ENCODE measurements around the gene TMOD1. TPM values are rescaled to one million over a fixed set of nuclear protein-coding genes. Genes with fewer than 3 reads are reported as not detected.
A peak's percentile ranks its signal among the peaks of the same experiment; 100 is the strongest.

TMOD1 gene
- total RNA-seq, 4 donors from 2014 or later: 5.9 to 93.7 (median 22.2) TPM

DNA sequence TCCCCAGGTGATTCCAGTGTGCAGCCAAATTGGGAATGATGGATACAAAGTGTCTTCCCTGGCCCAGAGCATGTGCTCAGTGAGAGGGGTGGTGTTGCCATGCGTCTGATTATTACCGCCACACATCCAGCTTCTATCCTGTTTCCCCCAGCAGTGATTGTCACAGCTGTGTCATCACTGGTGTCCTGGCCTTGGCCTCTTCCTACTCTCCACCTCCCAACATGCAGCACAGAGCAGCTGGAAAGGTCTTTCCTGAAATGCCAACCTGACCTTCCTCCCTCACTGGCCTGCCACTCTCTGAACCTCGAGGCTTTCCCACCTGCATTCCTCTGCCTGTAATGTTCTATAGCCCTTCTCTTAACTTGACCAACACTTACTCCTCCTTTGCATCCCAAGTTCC, 60.0 kb downstream of the TMOD1 start:
- TF ChIP-seq, protein P1, sequence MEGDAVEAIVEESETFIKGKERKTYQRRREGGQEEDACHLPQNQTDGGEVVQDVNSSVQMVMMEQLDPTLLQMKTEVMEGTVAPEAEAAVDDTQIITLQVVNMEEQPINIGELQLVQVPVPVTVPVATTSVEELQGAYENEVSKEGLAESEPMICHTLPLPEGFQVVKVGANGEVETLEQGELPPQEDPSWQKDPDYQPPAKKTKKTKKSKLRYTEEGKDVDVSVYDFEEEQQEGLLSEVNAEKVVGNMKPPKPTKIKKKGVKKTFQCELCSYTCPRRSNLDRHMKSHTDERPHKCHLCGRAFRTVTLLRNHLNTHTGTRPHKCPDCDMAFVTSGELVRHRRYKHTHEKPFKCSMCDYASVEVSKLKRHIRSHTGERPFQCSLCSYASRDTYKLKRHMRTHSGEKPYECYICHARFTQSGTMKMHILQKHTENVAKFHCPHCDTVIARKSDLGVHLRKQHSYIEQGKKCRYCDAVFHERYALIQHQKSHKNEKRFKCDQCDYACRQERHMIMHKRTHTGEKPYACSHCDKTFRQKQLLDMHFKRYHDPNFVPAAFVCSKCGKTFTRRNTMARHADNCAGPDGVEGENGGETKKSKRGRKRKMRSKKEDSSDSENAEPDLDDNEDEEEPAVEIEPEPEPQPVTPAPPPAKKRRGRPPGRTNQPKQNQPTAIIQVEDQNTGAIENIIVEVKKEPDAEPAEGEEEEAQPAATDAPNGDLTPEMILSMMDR (IDR thresholded peaks at IDR 0.05): no peak
- TF ChIP-seq POLR2A (IDR thresholded peaks at IDR 0.05): no peak
- H3K27me3 ChIP-seq: no peaks in the 10 kb centered on the region
- H3K27ac ChIP-seq: peak overlapping the region; percentile 72 to 98
- H3K36me3 ChIP-seq: no peaks in the 10 kb centered on the region
- H3K9me3 ChIP-seq: no peaks in the 10 kb centered on the region
- no peak overlapping the region for H3K4me3 ChIP-seq
- intact Hi-C loops (cut with DNase I; ENCODE audit: low total_unique reads): no loop called here
- H3K4me1 ChIP-seq: peaks cover 15 to 23% of the 10 kb centered on the region in 2 donors
- peak in 1 of 2 donors; percentile 18 for DNase-seq

DNA sequence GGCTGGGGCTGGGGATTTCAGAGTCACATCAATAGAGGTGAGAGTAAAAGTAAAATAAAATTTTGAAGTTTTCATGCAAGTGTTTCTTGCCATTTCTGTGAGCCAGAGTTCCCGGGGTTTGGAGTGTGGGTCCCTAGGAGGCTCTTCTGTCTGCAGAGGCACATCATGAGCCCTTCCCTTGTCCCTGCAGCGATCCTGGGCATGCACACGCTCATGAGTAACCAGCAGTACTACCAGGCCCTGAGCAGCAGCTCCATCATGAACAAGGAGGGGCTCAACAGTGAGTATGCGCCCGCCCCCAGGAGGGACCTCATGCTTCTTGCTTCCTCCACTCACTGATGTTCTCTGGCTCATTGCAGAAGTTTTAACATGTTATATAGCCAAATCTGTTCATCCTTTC, 61.1 kb downstream of the TMOD1 start:
- H3K27ac ChIP-seq: peak overlapping the region; percentile 72 to 98
- DNase-seq: peak in 1 of 2 donors; percentile 37
- H3K4me1 ChIP-seq: peaks cover 8 to 17% of the 10 kb centered on the region in 2 donors
- no peaks in the 10 kb centered on the region for H3K9me3 ChIP-seq
- H3K27me3 ChIP-seq: no peaks in the 10 kb centered on the region
- TF ChIP-seq, protein P1 (IDR thresholded peaks at IDR 0.05): no peak
- peak in 1 of 2 donors; percentile 26 for TF ChIP-seq POLR2A (IDR thresholded peaks at IDR 0.05)
- no peaks in the 10 kb centered on the region for H3K36me3 ChIP-seq
- no peak overlapping the region for H3K4me3 ChIP-seq
- intact Hi-C loops (cut with DNase I; ENCODE audit: low total_unique reads): no loop called here

DNA sequence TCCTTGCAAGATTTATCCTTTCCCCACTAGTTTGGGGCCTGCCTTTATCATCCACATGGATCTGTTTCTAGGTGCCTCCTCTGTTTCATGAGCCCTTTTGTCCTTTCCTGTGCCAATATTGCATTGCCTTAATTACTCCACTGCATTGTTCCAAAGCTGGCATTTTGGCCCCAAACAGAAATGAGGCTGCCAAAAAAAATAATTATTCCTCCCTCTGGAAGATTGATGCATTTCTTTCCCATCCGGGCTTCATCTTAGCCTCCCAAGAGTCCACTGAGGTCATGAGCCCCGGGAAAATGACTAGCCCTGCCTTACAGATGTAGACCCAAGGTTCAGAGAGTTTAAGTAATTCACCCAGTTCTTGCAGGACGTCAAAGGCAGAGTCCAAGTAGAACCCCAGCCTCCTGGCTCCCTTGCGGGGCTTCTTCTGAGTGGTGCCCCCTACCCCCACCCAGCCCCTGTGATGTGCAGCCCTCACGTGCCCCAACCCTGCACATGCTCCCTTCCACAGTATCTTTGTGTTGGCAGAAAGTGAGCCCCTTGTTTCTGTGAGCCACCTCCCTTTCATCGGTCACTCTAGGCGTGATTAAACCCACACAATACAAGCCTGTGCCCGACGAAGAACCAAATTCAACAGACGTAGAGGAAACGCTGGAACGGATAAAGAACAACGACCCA, 62.1 kb downstream of the TMOD1 start:
- Histone ChIP-seq H3K4me1 (peaks cover 8 to 12% of the 10 kb centered on the region in 2 donors), H3K36me3 (no peaks in the 10 kb centered on the region), H3K27ac (peak overlapping the region; percentile 72 to 98), H3K9me3 (no peaks in the 10 kb centered on the region), H3K27me3 (no peaks in the 10 kb centered on the region), H3K4me3 (no peak overlapping the region)
- peak in 1 of 2 donors; percentile 25 for DNase-seq
- intact Hi-C loops (cut with DNase I; ENCODE audit: low total_unique reads): no loop called here
- TF ChIP-seq, protein P1 (IDR thresholded peaks at IDR 0.05): no peak
- no peak for TF ChIP-seq POLR2A (IDR thresholded peaks at IDR 0.05)

DNA sequence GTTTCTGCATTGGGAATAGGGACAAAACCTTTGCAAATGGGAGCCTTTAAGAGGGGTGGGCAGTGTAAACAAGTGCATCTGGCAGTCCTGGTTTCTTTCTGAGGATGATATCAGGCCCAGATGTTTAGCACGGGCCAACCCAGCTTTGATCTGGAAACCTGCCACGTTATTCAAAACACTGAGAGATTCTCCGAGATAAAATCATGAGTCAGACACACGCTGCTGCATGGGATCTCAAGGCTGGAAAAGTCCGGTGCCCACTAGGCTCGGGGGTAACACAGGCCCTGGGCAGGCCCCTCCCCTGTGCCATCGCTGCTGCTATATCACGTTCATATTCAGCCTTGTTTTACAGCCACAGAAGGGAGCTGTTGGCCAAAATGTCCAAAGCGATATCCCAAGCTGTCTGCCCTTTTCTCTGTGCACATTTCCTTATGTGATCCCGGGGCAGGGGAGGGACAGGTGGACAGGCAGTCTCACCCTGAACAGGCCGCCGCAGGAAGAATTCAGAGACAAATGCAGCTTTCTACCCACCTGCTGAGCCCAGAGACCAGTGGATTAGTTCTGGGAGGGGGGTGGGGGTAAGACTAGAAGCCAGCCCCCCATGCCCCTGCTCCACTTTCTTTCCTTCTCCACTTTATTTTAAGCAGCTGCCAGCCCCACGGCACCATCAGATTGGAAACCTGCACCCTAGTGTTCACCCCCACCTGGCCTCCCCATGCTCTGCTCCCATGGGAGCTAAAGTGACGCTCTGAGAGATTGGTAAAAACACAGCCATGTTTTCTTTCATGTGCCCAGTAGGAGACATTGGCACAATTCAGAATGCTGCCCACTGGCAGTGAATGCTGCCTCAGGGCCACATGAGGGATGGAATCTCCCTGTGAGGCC, 63.1 kb downstream of the TMOD1 start:
- H3K9me3 ChIP-seq: no peaks in the 10 kb centered on the region
- H3K36me3 ChIP-seq: no peaks in the 10 kb centered on the region
- intact Hi-C loops (cut with DNase I; ENCODE audit: low total_unique reads): no loop called here
- no peak for TF ChIP-seq POLR2A (IDR thresholded peaks at IDR 0.05)
- TF ChIP-seq, protein P1 (IDR thresholded peaks at IDR 0.05): no peak
- H3K27ac ChIP-seq: peak overlapping the region; percentile 72 to 98
- no peaks in the 10 kb centered on the region for H3K27me3 ChIP-seq
- peaks cover 8 to 9% of the 10 kb centered on the region in 2 donors for H3K4me1 ChIP-seq
- peak in 1 of 2 donors; percentile 82 for DNase-seq
- H3K4me3 ChIP-seq: no peak overlapping the region

- peak in 1 of 2 donors; percentile 19 for DNase-seq
- Histone ChIP-seq H3K9me3 (no peaks in the 10 kb centered on the region), H3K4me3 (no peak overlapping the region), H3K36me3 (no peaks in the 10 kb centered on the region), H3K27ac (peak overlapping the region; percentile 72 to 98), H3K27me3 (no peaks in the 10 kb centered on the region), H3K4me1 (peaks cover 8 to 9% of the 10 kb centered on the region in 2 donors)
- TF ChIP-seq, protein P1 (IDR thresholded peaks at IDR 0.05): no peak
- TF ChIP-seq POLR2A (IDR thresholded peaks at IDR 0.05): no peak
- intact Hi-C loops (cut with DNase I; ENCODE audit: low total_unique reads): no loop called here
Measured at GRCh38 chr9:97565262-97565661, 63.8 kb downstream of the TMOD1 start.

Measured in uterus (tissue), 4 donors.